CD14-positive monocyte (primary cell): ENCODE data around the gene AFF3. TPM values are rescaled to one million over a fixed set of nuclear protein-coding genes. Genes with fewer than 3 reads are reported as not detected.
A peak's percentile ranks its signal among the peaks of the same experiment; 100 is the strongest.

ENCODE experiments used
- DNase-seq, 3 donors: peaks; one replicate each; pipeline ENCODE4 v3.0.0-alpha.2; 2011 to 2022
- H2AFZ ChIP-seq: 2 replicates; pipeline ENCODE4 v1.6.0; 2012; ENCODE audit warnings: mild to moderate bottlenecking, low read depth, low read length, inconsistent platforms; ENCODE audit not compliant: insufficient read depth, poor library complexity, severe bottlenecking
- H3K27ac ChIP-seq, 2 donors: 1 replicate in 1 of 2; 2 replicates in 1 of 2; pipeline ENCODE4 v1.5.1; 2012 to 2013; ENCODE audit warnings: low read length in 2 of 2, control low read depth in 1 of 2, inconsistent platforms in 1 of 2, low read depth in 1 of 2, mild to moderate bottlenecking in 1 of 2
- H3K27me3 ChIP-seq, 2 donors: one replicate each; pipeline versions ENCODE4 v1.6.0 to v1.6.1; 2011 to 2013; ENCODE audit warnings: low read length in 2 of 2; ENCODE audit not compliant: control insufficient read depth in 2 of 2, insufficient read depth in 2 of 2
- H3K36me3 ChIP-seq, 2 donors: replicated peaks in 1 of 2; 1 replicate in 1 of 2; 2 replicates in 1 of 2; pipeline versions ENCODE4 v1.5.1 to v1.6.1; 2012 to 2013; ENCODE audit warnings: low read length in 2 of 2, control low read depth in 1 of 2, inconsistent platforms in 1 of 2, mild to moderate bottlenecking in 1 of 2; ENCODE audit not compliant: insufficient read depth in 2 of 2, control insufficient read depth in 1 of 2
- H3K4me1 ChIP-seq, 2 donors: 1 replicate in 1 of 2; 2 replicates in 1 of 2; pipeline versions ENCODE4 v1.5.1 to v1.6.1; 2012 to 2013; ENCODE audit warnings: low read length in 2 of 2, control low read depth in 1 of 2, inconsistent platforms in 1 of 2, mild to moderate bottlenecking in 1 of 2, moderate library complexity in 1 of 2; ENCODE audit not compliant: insufficient read depth in 2 of 2, control insufficient read depth in 1 of 2
- H3K4me2 ChIP-seq: replicated peaks from 2 replicates; pipeline ENCODE3; 2012; ENCODE audit warnings: low read length, moderate library complexity, mild to moderate bottlenecking; ENCODE audit not compliant: poor library complexity, severe bottlenecking; ENCODE audit errors: extremely low read depth
- H3K4me3 ChIP-seq, 3 experiments: fragments of 200-600 bp in 1 of 3; sonication (generic) in 1 of 3; replicated peaks in 1 of 3; 1 replicate in 2 of 3; 2 replicates in 1 of 3; pipeline ENCODE4 v1.5.1; 2011 to 2013; ENCODE audit warnings: low read length in 3 of 3, mild to moderate bottlenecking in 3 of 3, control low read depth in 2 of 3, low read depth in 2 of 3, inconsistent platforms in 1 of 3, moderate library complexity in 1 of 3
- H3K79me2 ChIP-seq: 2 replicates; pipeline ENCODE4 v1.6.0; 2012; ENCODE audit warnings: mild to moderate bottlenecking, control low read depth, inconsistent platforms, low read length, moderate library complexity; ENCODE audit not compliant: insufficient read depth
- H3K9ac ChIP-seq: 2 replicates; pipeline ENCODE4 v1.6.0; 2017; ENCODE audit warnings: low read length, mild to moderate bottlenecking; ENCODE audit not compliant: insufficient read depth, poor library complexity, severe bottlenecking
- H3K9me3 ChIP-seq, 2 donors: replicated peaks in 1 of 2; 1 replicate in 1 of 2; 2 replicates in 1 of 2; pipeline versions ENCODE4 v1.5.1 to v1.6.1; 2012 to 2013; ENCODE audit warnings: low read length in 2 of 2, control low read depth in 1 of 2; ENCODE audit not compliant: control insufficient read depth in 1 of 2, insufficient read depth in 1 of 2
- H4K20me1 ChIP-seq: 2 replicates; pipeline ENCODE4 v1.6.0; 2012; ENCODE audit warnings: mild to moderate bottlenecking, low read length, control low read depth, moderate library complexity; ENCODE audit not compliant: insufficient read depth
- H3K27ac Mint-ChIP-seq, 7 donors: one replicate each; pipeline ENCODE4 v1.8.0; 2020; ENCODE audit warnings: mild to moderate bottlenecking in 7 of 7, mixed read lengths in 7 of 7, moderate library complexity in 6 of 7, inconsistent platforms in 2 of 7
- H3K27me3 Mint-ChIP-seq, 3 donors: one replicate each; pipeline ENCODE4 v1.8.0; 2021 to 2022; ENCODE audit warnings: low read depth in 3 of 3, mild to moderate bottlenecking in 3 of 3, mixed read lengths in 3 of 3, moderate library complexity in 3 of 3, inconsistent platforms in 1 of 3
- H3K36me3 Mint-ChIP-seq, 2 donors: one replicate each; pipeline ENCODE4 v1.8.0; 2020; ENCODE audit warnings: mixed read lengths in 2 of 2, inconsistent platforms in 1 of 2, mild to moderate bottlenecking in 1 of 2
- H3K4me1 Mint-ChIP-seq: one replicate; pipeline ENCODE4 v1.8.0; 2020; ENCODE audit warnings: mild to moderate bottlenecking, mixed read lengths
- H3K4me3 Mint-ChIP-seq, 2 donors: one replicate each; pipeline ENCODE4 v1.8.0; 2020; ENCODE audit warnings: mild to moderate bottlenecking in 2 of 2, mixed read lengths in 2 of 2, moderate library complexity in 1 of 2
- H3K9me3 Mint-ChIP-seq, 7 donors: one replicate each; pipeline ENCODE4 v1.8.0; 2020 to 2022; ENCODE audit warnings: mixed read lengths in 7 of 7, mild to moderate bottlenecking in 6 of 7, moderate library complexity in 6 of 7, inconsistent platforms in 2 of 7
- CTCF ChIP-seq: fragments of 200-600 bp; IDR thresholded peaks from one replicate; pipeline ENCODE4 v1.8.0; 2022; ENCODE audit warnings: antibody characterized with exemption, mild to moderate bottlenecking
- WGBS: methylation state at CpG from one replicate; pipeline ENCODE4 v1.1.5; 2013; ENCODE audit warnings: missing lambda C conversion rate; ENCODE audit not compliant: insufficient coverage; 5-methylcytosine and 5-hydroxymethylcytosine counted together
- intact Hi-C, 2 donors: fragments of 100-400 bp; cut with micrococcal nuclease; formaldehyde crosslinking; loops; one replicate each; pipeline versions ENCODE4 v1.15.0 to v1.15.1; 2023
- polyA plus RNA-seq, 3 donors: library from polyadenylated mRNA; depleted of rRNA in 1 of 3; unstranded in 2 of 3; stranded (reverse) in 1 of 3; fragments of 300-500 nt in 2 of 3; fragments of >200 nt in 1 of 3; fragmentation: Illumina TruSeq in 2 of 3; gene quantifications; 1 replicate in 2 of 3; 2 replicates in 1 of 3; pipeline ENCODE4 v1.2.3, GENCODE V29; 2012 to 2021

The AFF3 gene
- polyA plus RNA-seq, 3 donors, result 0.17 to 4.1 (median 0.49) TPM

GRCh38 chr2:99865818-99866676 lies 276.3 kb downstream of the AFF3 start:
- Histone ChIP-seq H3K4me1 (peaks cover 47 to 53% of the 10 kb centered on the region in 2 donors), H3K79me2 (no peaks in the 10 kb centered on the region), H3K9ac (no peak overlapping the region), H3K9me3 (peaks cover 0 to 2% of the 10 kb centered on the region in 2 donors), H3K36me3 (no peaks in the 10 kb centered on the region), H3K4me3 (no peak overlapping the region), H3K4me2 (no peak overlapping the region), H3K27me3 (no peaks in the 10 kb centered on the region), H4K20me1 (no peaks in the 10 kb centered on the region), H2AFZ (no peak overlapping the region), H3K27ac (no peak overlapping the region)
- TF ChIP-seq CTCF, result no peak
- H3K27me3 Mint-ChIP-seq, result peaks cover 0 to 3% (median 0%) of the 10 kb centered on the region in 3 donors
- peak overlapping the region in 1 of 7 donors; percentile 48 for H3K27ac Mint-ChIP-seq
- intact Hi-C loops, result no loop called here
- H3K36me3 Mint-ChIP-seq, result peaks cover 5 to 8% of the 10 kb centered on the region in 2 donors
- WGBS, result 87% methylated on average over 6 of the region's 9 CpGs
- no peak overlapping the region for H3K4me3 Mint-ChIP-seq
- no peak for DNase-seq
- H3K9me3 Mint-ChIP-seq, result peaks cover 0 to 8% (median 4%) of the 10 kb centered on the region in 7 donors
- peaks cover 60% of the 10 kb centered on the region for H3K4me1 Mint-ChIP-seq

GRCh38 chr2:99864561-99865553 lies 277.5 kb downstream of the AFF3 start:
- TF ChIP-seq CTCF, result no peak
- Mint-ChIP-seq H3K4me3 (peak overlapping the region; percentile 3 to 81), H3K27ac (peak overlapping the region in 6 of 7 donors; percentile 12 to 76 (median 64)), H3K27me3 (peaks cover 0 to 3% (median 0%) of the 10 kb centered on the region in 3 donors), H3K9me3 (peaks cover 0 to 8% (median 4%) of the 10 kb centered on the region in 7 donors), H3K4me1 (peaks cover 63% of the 10 kb centered on the region), H3K36me3 (peaks cover 5 to 8% of the 10 kb centered on the region in 2 donors)
- Histone ChIP-seq H3K27me3 (no peaks in the 10 kb centered on the region), H4K20me1 (no peaks in the 10 kb centered on the region), H3K9ac (no peak overlapping the region), H2AFZ (no peak overlapping the region), H3K27ac (no peak overlapping the region), H3K4me2 (peak overlapping the region; percentile 32), H3K9me3 (peaks cover 0 to 2% of the 10 kb centered on the region in 2 donors), H3K4me1 (peaks cover 50 to 57% of the 10 kb centered on the region in 2 donors), H3K4me3 (peak overlapping the region in 1 of 3 experiments; percentile 2), H3K79me2 (no peaks in the 10 kb centered on the region), H3K36me3 (no peaks in the 10 kb centered on the region)
- WGBS, result 10% methylated on average over 5 of the region's 10 CpGs
- intact Hi-C loops, result no loop called here
- DNase-seq, result peak in 2 of 3 donors; percentile 11 to 24
